ENCODE data around the gene OGFR.

DNA sequence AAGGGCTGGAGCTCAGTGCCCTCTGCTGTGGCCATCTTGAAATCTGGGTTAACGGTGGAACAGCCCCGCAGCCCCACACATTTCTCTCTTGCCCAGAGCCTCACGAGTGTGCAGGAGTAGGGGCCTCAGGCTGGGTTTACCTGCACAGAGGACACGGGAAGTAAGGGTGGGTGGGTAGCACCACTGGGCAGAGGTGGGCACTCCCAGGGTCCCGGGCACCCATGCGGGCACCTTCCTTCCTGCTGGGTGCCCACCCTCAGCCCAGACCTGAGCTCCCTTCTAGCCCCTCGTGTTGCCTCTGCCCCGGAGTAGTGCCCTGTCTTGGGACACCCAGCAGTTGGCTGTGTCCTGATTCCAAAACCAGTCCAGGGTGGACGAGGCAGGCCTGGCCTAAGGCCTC lies 23.4 kb downstream of the OGFR start:
- TF ChIP-seq, protein P1, sequence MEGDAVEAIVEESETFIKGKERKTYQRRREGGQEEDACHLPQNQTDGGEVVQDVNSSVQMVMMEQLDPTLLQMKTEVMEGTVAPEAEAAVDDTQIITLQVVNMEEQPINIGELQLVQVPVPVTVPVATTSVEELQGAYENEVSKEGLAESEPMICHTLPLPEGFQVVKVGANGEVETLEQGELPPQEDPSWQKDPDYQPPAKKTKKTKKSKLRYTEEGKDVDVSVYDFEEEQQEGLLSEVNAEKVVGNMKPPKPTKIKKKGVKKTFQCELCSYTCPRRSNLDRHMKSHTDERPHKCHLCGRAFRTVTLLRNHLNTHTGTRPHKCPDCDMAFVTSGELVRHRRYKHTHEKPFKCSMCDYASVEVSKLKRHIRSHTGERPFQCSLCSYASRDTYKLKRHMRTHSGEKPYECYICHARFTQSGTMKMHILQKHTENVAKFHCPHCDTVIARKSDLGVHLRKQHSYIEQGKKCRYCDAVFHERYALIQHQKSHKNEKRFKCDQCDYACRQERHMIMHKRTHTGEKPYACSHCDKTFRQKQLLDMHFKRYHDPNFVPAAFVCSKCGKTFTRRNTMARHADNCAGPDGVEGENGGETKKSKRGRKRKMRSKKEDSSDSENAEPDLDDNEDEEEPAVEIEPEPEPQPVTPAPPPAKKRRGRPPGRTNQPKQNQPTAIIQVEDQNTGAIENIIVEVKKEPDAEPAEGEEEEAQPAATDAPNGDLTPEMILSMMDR (IDR thresholded peaks at IDR 0.05), result no peak
- TF ChIP-seq POLR2AphosphoS5 (IDR thresholded peaks at IDR 0.05; ENCODE audit: low read depth, low read length) (no peak), TCF7L2 (IDR thresholded peaks at IDR 0.05; ENCODE audit: low read depth, low read length) (no peak), SIN3A (IDR thresholded peaks at IDR 0.05; ENCODE audit: borderline replicate concordance, insufficient read depth, low read depth, low read length) (no peak)
- TF ChIP-seq, protein P2, sequence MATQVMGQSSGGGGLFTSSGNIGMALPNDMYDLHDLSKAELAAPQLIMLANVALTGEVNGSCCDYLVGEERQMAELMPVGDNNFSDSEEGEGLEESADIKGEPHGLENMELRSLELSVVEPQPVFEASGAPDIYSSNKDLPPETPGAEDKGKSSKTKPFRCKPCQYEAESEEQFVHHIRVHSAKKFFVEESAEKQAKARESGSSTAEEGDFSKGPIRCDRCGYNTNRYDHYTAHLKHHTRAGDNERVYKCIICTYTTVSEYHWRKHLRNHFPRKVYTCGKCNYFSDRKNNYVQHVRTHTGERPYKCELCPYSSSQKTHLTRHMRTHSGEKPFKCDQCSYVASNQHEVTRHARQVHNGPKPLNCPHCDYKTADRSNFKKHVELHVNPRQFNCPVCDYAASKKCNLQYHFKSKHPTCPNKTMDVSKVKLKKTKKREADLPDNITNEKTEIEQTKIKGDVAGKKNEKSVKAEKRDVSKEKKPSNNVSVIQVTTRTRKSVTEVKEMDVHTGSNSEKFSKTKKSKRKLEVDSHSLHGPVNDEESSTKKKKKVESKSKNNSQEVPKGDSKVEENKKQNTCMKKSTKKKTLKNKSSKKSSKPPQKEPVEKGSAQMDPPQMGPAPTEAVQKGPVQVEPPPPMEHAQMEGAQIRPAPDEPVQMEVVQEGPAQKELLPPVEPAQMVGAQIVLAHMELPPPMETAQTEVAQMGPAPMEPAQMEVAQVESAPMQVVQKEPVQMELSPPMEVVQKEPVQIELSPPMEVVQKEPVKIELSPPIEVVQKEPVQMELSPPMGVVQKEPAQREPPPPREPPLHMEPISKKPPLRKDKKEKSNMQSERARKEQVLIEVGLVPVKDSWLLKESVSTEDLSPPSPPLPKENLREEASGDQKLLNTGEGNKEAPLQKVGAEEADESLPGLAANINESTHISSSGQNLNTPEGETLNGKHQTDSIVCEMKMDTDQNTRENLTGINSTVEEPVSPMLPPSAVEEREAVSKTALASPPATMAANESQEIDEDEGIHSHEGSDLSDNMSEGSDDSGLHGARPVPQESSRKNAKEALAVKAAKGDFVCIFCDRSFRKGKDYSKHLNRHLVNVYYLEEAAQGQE (IDR thresholded peaks at IDR 0.05; ENCODE audit: insufficient read depth in 1 of 2, low read depth in 2 of 2, low read length in 1 of 2), result no peak
